HCT116 (cell line): ENCODE measurements around the gene POLD1. TPM values are rescaled to one million over a fixed set of nuclear protein-coding genes. Genes with fewer than 3 reads are reported as not detected.

Experiments used
- ATAC-seq: fragments of 200-7000 bp; cut with Tn5 transposase; 2 replicates; pipeline ENCODE4 v1.9.1; 2020; ENCODE audit warnings: mild to moderate bottlenecking, moderate library complexity
- BruUV-seq: library from RNA; stranded (reverse); fragments of 400-500 nt; replicated peaks from 2 replicates; lab custom pipeline; 2021; lab: Mats Ljungman, UMichigan
- CTCF ChIA-PET: fragments of 300-600 bp; sonication (Branson Sonifier 250); formaldehyde crosslinking; loops from one replicate; lab custom pipeline; 2021; ENCODE audit warnings: antibody characterized with exemption; lab: Charles Lee
- POLR2A ChIA-PET: fragments of 300-600, 350-600 bp; sonication (Branson Sonifier 250); formaldehyde crosslinking; loops from one replicate; lab custom pipeline; 2021; ENCODE audit warnings: antibody characterized with exemption; lab: Charles Lee
- RAD21 ChIA-PET, 2 experiments: fragments of 300-600 bp; sonication (Branson Sonifier 250); formaldehyde crosslinking; loops; one replicate each; lab custom pipeline; 2023; ENCODE audit warnings: low total read pairs in 2 of 2; ENCODE audit not compliant: uncharacterized antibody in 2 of 2, unreplicated experiment in 2 of 2, low non-redundant PET in 1 of 2; lab: Charles Lee
- DNase-seq: peaks from one replicate; pipeline ENCODE4 v3.0.0-alpha.2; 2010; ENCODE audit warnings: low read depth, low spot score
- H2AFZ ChIP-seq: fragments of 200-600 bp; shearing (Covaris generic), sonication (generic); 2 replicates; pipeline ENCODE4 v1.6.1; 2017; ENCODE audit warnings: low read depth, mixed run types, mixed read lengths, antibody characterized with exemption, low read length; ENCODE audit not compliant: poor library complexity, severe bottlenecking
- H3K27ac ChIP-seq: 2 replicates; pipeline ENCODE4 v1.5.1; 2012; ENCODE audit warnings: low read depth, low read length
- H3K27me3 ChIP-seq: fragments of 200-600 bp; sonication (generic); 2 replicates; pipeline ENCODE4 v1.6.1; 2016; ENCODE audit warnings: mixed run types, low read length, mixed read lengths; ENCODE audit not compliant: insufficient read depth
- H3K36me3 ChIP-seq, 2 experiments: fragments of 200-500 bp in 1 of 2; fragments of 200-600 bp in 1 of 2; sonication (Bioruptor generic) in 1 of 2; sonication (generic) in 1 of 2; 2 replicates each; pipeline versions ENCODE4 v1.5.1 to v1.6.1; 2014 to 2016; ENCODE audit warnings: low read length in 2 of 2, inconsistent platforms in 1 of 2, mixed read lengths in 1 of 2, mixed run types in 1 of 2; ENCODE audit not compliant: insufficient read depth in 2 of 2, control insufficient read depth in 1 of 2
- H3K4me1 ChIP-seq, 2 experiments: fragments of 200-600 bp in 1 of 2; sonication (generic) in 1 of 2; 2 replicates each; pipeline versions ENCODE4 v1.5.1 to v1.6.1; 2012 to 2017; ENCODE audit warnings: low read length in 2 of 2, inconsistent platforms in 1 of 2, mild to moderate bottlenecking in 1 of 2, mixed read lengths in 1 of 2, mixed run types in 1 of 2, moderate library complexity in 1 of 2; ENCODE audit not compliant: insufficient read depth in 2 of 2, control insufficient read depth in 1 of 2
- H3K4me2 ChIP-seq: fragments of 200-600 bp; sonication (generic); 2 replicates; pipeline ENCODE4 v1.6.1; 2017; ENCODE audit warnings: mixed run types, low read length, mixed read lengths
- H3K4me3 ChIP-seq, 2 experiments: fragments of 200-600 bp in 1 of 2; sonication (generic) in 1 of 2; replicated peaks in 1 of 2; 2 replicates each; pipeline ENCODE4 v1.5.1; 2011 to 2016; ENCODE audit warnings: low read length in 2 of 2, control low read depth in 1 of 2, low read depth in 1 of 2, mild to moderate bottlenecking in 1 of 2, mixed read lengths in 1 of 2, mixed run types in 1 of 2
- H3K79me2 ChIP-seq: fragments of 200-600 bp; sonication (generic); 2 replicates; pipeline ENCODE4 v1.6.1; 2017; ENCODE audit warnings: mild to moderate bottlenecking, mixed run types, low read length, moderate library complexity, mixed read lengths; ENCODE audit not compliant: insufficient read depth
- H3K9ac ChIP-seq: fragments of 200-600 bp; sonication (generic); 2 replicates; pipeline ENCODE4 v1.6.1; 2016; ENCODE audit warnings: low read length, mixed read lengths
- H3K9me2 ChIP-seq: fragments of 200-600 bp; sonication (generic), shearing (Covaris generic); 2 replicates; pipeline ENCODE4 v1.6.1; 2017; ENCODE audit warnings: mixed run types, mild to moderate bottlenecking, moderate library complexity; ENCODE audit not compliant: insufficient read depth
- H3K9me3 ChIP-seq, 2 experiments: fragments of 200-500 bp in 1 of 2; fragments of 200-600 bp in 1 of 2; sonication (Bioruptor generic) in 1 of 2; sonication (generic) in 1 of 2; 2 replicates each; pipeline ENCODE4 v1.6.1; 2014 to 2017; ENCODE audit warnings: low read length in 2 of 2, mixed read lengths in 2 of 2, inconsistent platforms in 1 of 2, low read depth in 1 of 2, mild to moderate bottlenecking in 1 of 2, mixed run types in 1 of 2, moderate library complexity in 1 of 2; ENCODE audit not compliant: control insufficient read depth in 1 of 2, insufficient read depth in 1 of 2
- H4K20me1 ChIP-seq: fragments of 200-600 bp; sonication (generic), shearing (Covaris generic); 2 replicates; pipeline ENCODE4 v1.6.1; 2017; ENCODE audit warnings: mixed run types, mild to moderate bottlenecking, moderate library complexity; ENCODE audit not compliant: insufficient read depth
- FOSL1 ChIP-seq: IDR thresholded peaks from 2 replicates; pipeline ENCODE4 v1.6.1; 2012; ENCODE audit warnings: low read depth
- POLR2A ChIP-seq: IDR thresholded peaks from 2 replicates; pipeline ENCODE4 v1.7.0; 2011; ENCODE audit warnings: borderline replicate concordance; ENCODE audit not compliant: insufficient read depth, insufficient read length; ENCODE audit errors: extremely low read depth
- POLR2AphosphoS5 ChIP-seq: IDR thresholded peaks from 2 replicates; pipeline ENCODE4 v1.6.1; 2011; ENCODE audit warnings: mild to moderate bottlenecking, low read depth, low read length, moderate library complexity
- SP1 ChIP-seq: IDR thresholded peaks from 2 replicates; pipeline ENCODE4 v1.6.1; 2012; ENCODE audit warnings: low read depth
- YY1 ChIP-seq: IDR thresholded peaks from 2 replicates; pipeline ENCODE4 v1.6.1; 2011; ENCODE audit warnings: low read length, low read depth, moderate library complexity, mild to moderate bottlenecking; ENCODE audit not compliant: insufficient replicate concordance; ENCODE audit errors: extremely low read depth
- intact Hi-C: fragments of 100-400 bp; cut with micrococcal nuclease; formaldehyde crosslinking; loops from 2 replicates; pipeline ENCODE4 v1.10.0; 2022
- total RNA-seq: library from RNA; stranded (reverse); gene quantifications from one replicate; pipeline ENCODE4 v1.2.1, GENCODE V29; 2021; ENCODE audit not compliant: unreplicated experiment
- TF ChIP-seq, protein P1 (sequence below): IDR thresholded peaks from 2 replicates; pipeline ENCODE4 v1.6.1; 2012
- TF ChIP-seq, protein P2 (sequence below): IDR thresholded peaks from 2 replicates; pipeline ENCODE4 v1.6.1; 2012; ENCODE audit warnings: low read depth
- TF ChIP-seq, protein P3 (sequence below): IDR thresholded peaks from 2 replicates; pipeline ENCODE4 v1.6.1; 2011; ENCODE audit warnings: mild to moderate bottlenecking, low read length, moderate library complexity; ENCODE audit not compliant: insufficient replicate concordance; ENCODE audit errors: extremely low read depth

POLD1 gene
- total RNA-seq, 1 experiment from 2014 or later = 122 TPM

DNA sequence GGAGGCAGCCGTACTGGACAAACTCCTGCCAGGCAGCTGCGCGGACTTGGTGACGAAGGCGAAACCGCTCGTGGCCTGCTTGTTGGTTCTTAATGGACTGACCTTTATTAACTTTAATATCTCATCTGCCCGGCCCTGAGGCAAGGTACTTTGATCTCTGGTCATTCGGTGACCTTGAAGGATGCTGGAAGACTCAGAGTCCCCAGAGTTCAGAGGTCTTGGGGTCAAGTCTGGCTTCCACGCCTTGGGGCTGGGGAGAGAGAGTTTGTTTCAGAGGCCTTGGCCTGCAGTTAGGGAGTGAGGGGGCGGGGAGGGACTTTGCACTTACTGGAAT, 82.5 kb downstream of the POLD1 start:
- peak overlapping the region; percentile 60; the same call in 1 of the 2 replicates for H3K9ac ChIP-seq
- ChIA-PET RAD21 (no interaction called here), POLR2A (interaction anchor here (1.1 to 1.5 kb wide), 2 partner anchors 9 to 82 kb away, joined by 3 read pairs; partner anchors contain the start of gene POLD1), CTCF (interaction anchor here (1.3 to 1.7 kb wide), 3 partner anchors 12 to 109 kb away, joined by 6 to 8 read pairs (median 6); no protein-coding TSS in a partner anchor)
- ATAC-seq (no peak), DNase-seq (no peak)
- H3K27ac ChIP-seq = peak overlapping the region; percentile 50
- H3K27me3 ChIP-seq = no peaks in the 10 kb centered on the region
- H3K79me2 ChIP-seq = no peaks in the 10 kb centered on the region
- H3K4me3 ChIP-seq = peak overlapping the region; percentile 39 to 55
- TF ChIP-seq POLR2A (no peak), YY1 (no peak), FOSL1 (no peak), SP1 (no peak), POLR2AphosphoS5 (no peak)
- TF ChIP-seq, protein P1, sequence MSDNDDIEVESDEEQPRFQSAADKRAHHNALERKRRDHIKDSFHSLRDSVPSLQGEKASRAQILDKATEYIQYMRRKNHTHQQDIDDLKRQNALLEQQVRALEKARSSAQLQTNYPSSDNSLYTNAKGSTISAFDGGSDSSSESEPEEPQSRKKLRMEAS = no peak
- TF ChIP-seq, protein P2, sequence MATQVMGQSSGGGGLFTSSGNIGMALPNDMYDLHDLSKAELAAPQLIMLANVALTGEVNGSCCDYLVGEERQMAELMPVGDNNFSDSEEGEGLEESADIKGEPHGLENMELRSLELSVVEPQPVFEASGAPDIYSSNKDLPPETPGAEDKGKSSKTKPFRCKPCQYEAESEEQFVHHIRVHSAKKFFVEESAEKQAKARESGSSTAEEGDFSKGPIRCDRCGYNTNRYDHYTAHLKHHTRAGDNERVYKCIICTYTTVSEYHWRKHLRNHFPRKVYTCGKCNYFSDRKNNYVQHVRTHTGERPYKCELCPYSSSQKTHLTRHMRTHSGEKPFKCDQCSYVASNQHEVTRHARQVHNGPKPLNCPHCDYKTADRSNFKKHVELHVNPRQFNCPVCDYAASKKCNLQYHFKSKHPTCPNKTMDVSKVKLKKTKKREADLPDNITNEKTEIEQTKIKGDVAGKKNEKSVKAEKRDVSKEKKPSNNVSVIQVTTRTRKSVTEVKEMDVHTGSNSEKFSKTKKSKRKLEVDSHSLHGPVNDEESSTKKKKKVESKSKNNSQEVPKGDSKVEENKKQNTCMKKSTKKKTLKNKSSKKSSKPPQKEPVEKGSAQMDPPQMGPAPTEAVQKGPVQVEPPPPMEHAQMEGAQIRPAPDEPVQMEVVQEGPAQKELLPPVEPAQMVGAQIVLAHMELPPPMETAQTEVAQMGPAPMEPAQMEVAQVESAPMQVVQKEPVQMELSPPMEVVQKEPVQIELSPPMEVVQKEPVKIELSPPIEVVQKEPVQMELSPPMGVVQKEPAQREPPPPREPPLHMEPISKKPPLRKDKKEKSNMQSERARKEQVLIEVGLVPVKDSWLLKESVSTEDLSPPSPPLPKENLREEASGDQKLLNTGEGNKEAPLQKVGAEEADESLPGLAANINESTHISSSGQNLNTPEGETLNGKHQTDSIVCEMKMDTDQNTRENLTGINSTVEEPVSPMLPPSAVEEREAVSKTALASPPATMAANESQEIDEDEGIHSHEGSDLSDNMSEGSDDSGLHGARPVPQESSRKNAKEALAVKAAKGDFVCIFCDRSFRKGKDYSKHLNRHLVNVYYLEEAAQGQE = no peak
- TF ChIP-seq, protein P3, sequence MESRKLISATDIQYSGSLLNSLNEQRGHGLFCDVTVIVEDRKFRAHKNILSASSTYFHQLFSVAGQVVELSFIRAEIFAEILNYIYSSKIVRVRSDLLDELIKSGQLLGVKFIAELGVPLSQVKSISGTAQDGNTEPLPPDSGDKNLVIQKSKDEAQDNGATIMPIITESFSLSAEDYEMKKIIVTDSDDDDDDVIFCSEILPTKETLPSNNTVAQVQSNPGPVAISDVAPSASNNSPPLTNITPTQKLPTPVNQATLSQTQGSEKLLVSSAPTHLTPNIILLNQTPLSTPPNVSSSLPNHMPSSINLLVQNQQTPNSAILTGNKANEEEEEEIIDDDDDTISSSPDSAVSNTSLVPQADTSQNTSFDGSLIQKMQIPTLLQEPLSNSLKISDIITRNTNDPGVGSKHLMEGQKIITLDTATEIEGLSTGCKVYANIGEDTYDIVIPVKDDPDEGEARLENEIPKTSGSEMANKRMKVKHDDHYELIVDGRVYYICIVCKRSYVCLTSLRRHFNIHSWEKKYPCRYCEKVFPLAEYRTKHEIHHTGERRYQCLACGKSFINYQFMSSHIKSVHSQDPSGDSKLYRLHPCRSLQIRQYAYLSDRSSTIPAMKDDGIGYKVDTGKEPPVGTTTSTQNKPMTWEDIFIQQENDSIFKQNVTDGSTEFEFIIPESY = no peak
- H2AFZ ChIP-seq = no peak overlapping the region
- H3K9me2 ChIP-seq = no peaks in the 10 kb centered on the region
- no peaks in the 10 kb centered on the region for H3K9me3 ChIP-seq
- H3K36me3 ChIP-seq = no peaks in the 10 kb centered on the region
- peaks cover 12 to 27% of the 10 kb centered on the region in 2 experiments for H3K4me1 ChIP-seq
- intact Hi-C loops = no loop called here
- H3K4me2 ChIP-seq = peak overlapping the region; percentile 86
- no peaks in the 10 kb centered on the region for H4K20me1 ChIP-seq
- TSS peak; percentile 59 for BruUV-seq
